Non-pigmented ciliary epithelial cell (primary cell): ENCODE measurements around the gene PHOSPHO1.

Source experiments
- DNase-seq: peaks from one replicate; pipeline ENCODE4 v3.0.0-alpha.2; 2010; ENCODE audit warnings: low read depth

The PHOSPHO1 gene

GRCh38 chr17:49218941-49219913 lies 11.4 kb downstream of the PHOSPHO1 start:
- no peak for DNase-seq

GRCh38 chr17:49217651-49218413 lies 12.8 kb downstream of the PHOSPHO1 start:
- DNase-seq, result no peak

- no peak for DNase-seq
Measured at GRCh38 chr17:49216953-49217650, 13.5 kb downstream of the PHOSPHO1 start.

GRCh38 chr17:49216482-49216881 lies 14.1 kb downstream of the PHOSPHO1 start:
- no peak for DNase-seq

- DNase-seq, result no peak
Measured at GRCh38 chr17:49214676-49215360, 15.8 kb downstream of the PHOSPHO1 start.

GRCh38 chr17:49213847-49214246 lies 16.7 kb downstream of the PHOSPHO1 start:
- no peak for DNase-seq

GRCh38 chr17:49213399-49213798 lies 17.2 kb downstream of the PHOSPHO1 start:
- no peak for DNase-seq

- no peak for DNase-seq
Measured at GRCh38 chr17:49210158-49211029, 20.2 kb downstream of the PHOSPHO1 start, which contains the start of the genes ABI3 and GNGT2. TSS of gene ABI3 (plus strand) at chr17:49210707. CDS start at chr17:49210725, 18 bp downstream. TSS of gene GNGT2 (minus strand) at chr17:49210574. CDS start at chr17:49207422, 3,152 bp downstream.

- DNase-seq, result no peak
Measured at GRCh38 chr17:49209061-49209571, 21.5 kb downstream of the PHOSPHO1 start.

GRCh38 chr17:49204516-49204915 lies 26.1 kb downstream of the PHOSPHO1 start:
- DNase-seq, result no peak

- DNase-seq, result no peak
Measured at GRCh38 chr17:49203796-49204195, 26.8 kb downstream of the PHOSPHO1 start.

GRCh38 chr17:49201481-49201927 lies 29.1 kb downstream of the PHOSPHO1 start:
- DNase-seq, result peak; percentile 37

GRCh38 chr17:49200423-49201083 lies 30.0 kb downstream of the PHOSPHO1 start:
- DNase-seq, result no peak

GRCh38 chr17:49198211-49198610 lies 32.4 kb downstream of the PHOSPHO1 start:
- no peak for DNase-seq

- no peak for DNase-seq
Measured at GRCh38 chr17:49197346-49197998, 33.1 kb downstream of the PHOSPHO1 start.

- DNase-seq, result no peak
Measured at GRCh38 chr17:49196520-49196919, 34.1 kb downstream of the PHOSPHO1 start.

- no peak for DNase-seq
Measured at GRCh38 chr17:49195751-49196150, 34.8 kb downstream of the PHOSPHO1 start.

- no peak for DNase-seq
Measured at GRCh38 chr17:49194297-49194607, 36.3 kb downstream of the PHOSPHO1 start.
